ENCODE results near the gene NOP10. TPM values are rescaled to one million over a fixed set of nuclear protein-coding genes. Genes with fewer than 3 reads are reported as not detected.

Gene NOP10
- total RNA-seq, 1 experiment from 2014 or later, result 235 TPM

GRCh38 chr15:34327906-34328305 lies 15.0 kb downstream of the NOP10 start:
- Histone ChIP-seq H2BK15ac (ENCODE audit: low read depth, low read length) (no peak overlapping the region), H4K8ac (replicated peaks; ENCODE audit: insufficient read length, low read depth, low read length) (no peak overlapping the region), H3K9me3 (ENCODE audit: control insufficient read depth, low read depth, low read length) (no peaks in the 10 kb centered on the region), H2BK120ac (ENCODE audit: low read depth, low read length, poor library complexity, severe bottlenecking) (no peak overlapping the region), H3K23ac (ENCODE audit: insufficient read length, low read depth, low read length) (no peak overlapping the region), H3K14ac (ENCODE audit: insufficient read depth, low read length) (no peak overlapping the region), H3K4me2 (ENCODE audit: insufficient read depth, insufficient read length, low read length) (no peak overlapping the region), H2BK20ac (ENCODE audit: low read depth, low read length, poor library complexity, severe bottlenecking) (no peak overlapping the region), H2BK5ac (ENCODE audit: insufficient read length, low read length) (no peak overlapping the region), H4K5ac (ENCODE audit: insufficient read length, low read depth, low read length) (no peak overlapping the region), H3K18ac (ENCODE audit: insufficient read length, low read depth, low read length) (no peak overlapping the region), H3K56ac (ENCODE audit: insufficient read length, low read depth, low read length) (no peak overlapping the region), H3T11ph (ENCODE audit: low read length) (no peak overlapping the region), H2AFZ (ENCODE audit: low read length) (no peak overlapping the region), H3K9ac (ENCODE audit: extremely low read depth, insufficient read length, low read length) (no peak overlapping the region), H3K4ac (ENCODE audit: low read depth, low read length) (no peak overlapping the region), H3K4me1 (ENCODE audit: insufficient read depth, low read length) (no peaks in the 10 kb centered on the region), H4K20me1 (ENCODE audit: control insufficient read depth, insufficient read depth, insufficient read length) (no peaks in the 10 kb centered on the region), H4K91ac (ENCODE audit: insufficient read length, low read depth, low read length) (no peak overlapping the region), H2BK12ac (ENCODE audit: insufficient read length, low read depth, low read length) (no peak overlapping the region), H3K79me2 (ENCODE audit: insufficient read depth, low read length) (no peaks in the 10 kb centered on the region), H3K23me2 (ENCODE audit: insufficient read length, low read depth, low read length, poor library complexity, severe bottlenecking) (no peaks in the 10 kb centered on the region), H3K79me1 (ENCODE audit: insufficient read depth, low read depth, low read length, poor library complexity, severe bottlenecking) (no peaks in the 10 kb centered on the region), H3K27me3 (ENCODE audit: insufficient read depth, low read length) (no peaks in the 10 kb centered on the region), H3K27ac (ENCODE audit: insufficient read length, low read depth, low read length) (no peak overlapping the region), H2AK5ac (ENCODE audit: insufficient read length, low read length) (no peak overlapping the region)
- H3K27me3 Mint-ChIP-seq (ENCODE audit: low read depth), result no peaks in the 10 kb centered on the region; the same call in 1 of the 2 replicates
- WGBS (ENCODE audit: extremely low coverage, insufficient read length, low lambda C conversion rate), result no CpG with 5 or more reads among the region's 4 CpGs
- TF ChIP-seq, protein P1, sequence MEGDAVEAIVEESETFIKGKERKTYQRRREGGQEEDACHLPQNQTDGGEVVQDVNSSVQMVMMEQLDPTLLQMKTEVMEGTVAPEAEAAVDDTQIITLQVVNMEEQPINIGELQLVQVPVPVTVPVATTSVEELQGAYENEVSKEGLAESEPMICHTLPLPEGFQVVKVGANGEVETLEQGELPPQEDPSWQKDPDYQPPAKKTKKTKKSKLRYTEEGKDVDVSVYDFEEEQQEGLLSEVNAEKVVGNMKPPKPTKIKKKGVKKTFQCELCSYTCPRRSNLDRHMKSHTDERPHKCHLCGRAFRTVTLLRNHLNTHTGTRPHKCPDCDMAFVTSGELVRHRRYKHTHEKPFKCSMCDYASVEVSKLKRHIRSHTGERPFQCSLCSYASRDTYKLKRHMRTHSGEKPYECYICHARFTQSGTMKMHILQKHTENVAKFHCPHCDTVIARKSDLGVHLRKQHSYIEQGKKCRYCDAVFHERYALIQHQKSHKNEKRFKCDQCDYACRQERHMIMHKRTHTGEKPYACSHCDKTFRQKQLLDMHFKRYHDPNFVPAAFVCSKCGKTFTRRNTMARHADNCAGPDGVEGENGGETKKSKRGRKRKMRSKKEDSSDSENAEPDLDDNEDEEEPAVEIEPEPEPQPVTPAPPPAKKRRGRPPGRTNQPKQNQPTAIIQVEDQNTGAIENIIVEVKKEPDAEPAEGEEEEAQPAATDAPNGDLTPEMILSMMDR (conservative IDR thresholded peaks at IDR 0.05), result no peak
- H3K36me3 Mint-ChIP-seq (ENCODE audit: insufficient read depth in 1 of 3, low read depth in 3 of 3), result peaks cover 0 to 3% (median 0%) of the 10 kb centered on the region in 3 experiments; a peak in 2 of 7 replicates
- no peak overlapping the region for H3K27ac Mint-ChIP-seq
- H3K4me3 Mint-ChIP-seq, result no peak overlapping the region
- peaks cover 2% of the 10 kb centered on the region in 2 experiments; a peak in 3 of 5 replicates for H3K9me3 Mint-ChIP-seq
- no peaks in the 10 kb centered on the region for H3K4me1 Mint-ChIP-seq
- no peak for DNase-seq
